Mesendoderm (in vitro differentiated cells): ENCODE data around the gene RNF123.

Experiments used
- DNase-seq: peaks from one replicate; pipeline ENCODE4 v3.0.0; 2013
- H2AK5ac ChIP-seq: 2 replicates; pipeline ENCODE4 v1.6.1; 2013; ENCODE audit warnings: low read length, inconsistent platforms
- H2BK120ac ChIP-seq: 2 replicates; pipeline ENCODE4 v1.6.1; 2013; ENCODE audit warnings: low read depth, mild to moderate bottlenecking, low read length, moderate library complexity, mixed read lengths
- H2BK15ac ChIP-seq: replicated peaks from 2 replicates; pipeline ENCODE4 v1.6.1; 2013; ENCODE audit warnings: low read depth, mild to moderate bottlenecking, moderate library complexity
- H2BK5ac ChIP-seq: 2 replicates; pipeline ENCODE4 v1.6.1; 2013; ENCODE audit warnings: low read length, inconsistent platforms
- H3K18ac ChIP-seq: 2 replicates; pipeline ENCODE4 v1.6.1; 2013; ENCODE audit warnings: mild to moderate bottlenecking, low read length, mixed read lengths
- H3K23ac ChIP-seq: one replicate; pipeline ENCODE4 v1.6.1; 2013; ENCODE audit warnings: low read length
- H3K27ac ChIP-seq: 2 replicates; pipeline ENCODE4 v1.5.1; 2013; ENCODE audit warnings: low read depth, mild to moderate bottlenecking, inconsistent platforms, low read length, moderate library complexity
- H3K27me3 ChIP-seq: 2 replicates; pipeline ENCODE4 v1.6.1; 2013; ENCODE audit warnings: low read length, control low read depth, mild to moderate bottlenecking, inconsistent platforms; ENCODE audit not compliant: insufficient read depth, poor library complexity
- H3K36me3 ChIP-seq: 2 replicates; pipeline ENCODE4 v1.6.1; 2013; ENCODE audit warnings: low read length, inconsistent platforms; ENCODE audit not compliant: control insufficient read depth, insufficient read depth
- H3K4ac ChIP-seq: one replicate; pipeline ENCODE4 v1.6.1; 2013; ENCODE audit warnings: low read depth, mild to moderate bottlenecking, low read length, moderate library complexity
- H3K4me1 ChIP-seq: 2 replicates; pipeline ENCODE4 v1.6.1; 2013; ENCODE audit warnings: low read depth, low read length, inconsistent platforms; ENCODE audit not compliant: control insufficient read depth
- H3K4me2 ChIP-seq: 2 replicates; pipeline ENCODE4 v1.6.1; 2013; ENCODE audit warnings: low read length
- H3K4me3 ChIP-seq: 2 replicates; pipeline ENCODE4 v1.5.1; 2013; ENCODE audit warnings: mild to moderate bottlenecking, low read length
- H3K56ac ChIP-seq: one replicate; pipeline ENCODE4 v1.6.1; 2013; ENCODE audit warnings: low read length
- H3K79me1 ChIP-seq: 2 replicates; pipeline ENCODE4 v1.6.1; 2013; ENCODE audit warnings: low read length, inconsistent platforms
- H3K79me2 ChIP-seq: 2 replicates; pipeline ENCODE4 v1.6.1; 2013; ENCODE audit warnings: mild to moderate bottlenecking, low read length; ENCODE audit not compliant: control insufficient read depth, insufficient read depth
- H3K9ac ChIP-seq: 2 replicates; pipeline ENCODE4 v1.6.1; 2013; ENCODE audit warnings: low read length, inconsistent platforms
- H4K5ac ChIP-seq: one replicate; pipeline ENCODE4 v1.6.1; 2013; ENCODE audit warnings: low read length
- H4K8ac ChIP-seq: one replicate; pipeline ENCODE4 v1.6.1; 2013; ENCODE audit warnings: low read depth, mild to moderate bottlenecking, control low read depth, low read length, moderate library complexity
- WGBS: extraction: QIAGEN DNeasy Blood & Tissue Kit; methylation state at CpG from one replicate; pipeline ENCODE4 v1.1.7; 2013; ENCODE audit warnings: low lambda C conversion rate, missing lambda C conversion rate; ENCODE audit not compliant: insufficient coverage; ENCODE audit errors: extremely low coverage; 5-methylcytosine and 5-hydroxymethylcytosine counted together

RNF123 gene

DNA sequence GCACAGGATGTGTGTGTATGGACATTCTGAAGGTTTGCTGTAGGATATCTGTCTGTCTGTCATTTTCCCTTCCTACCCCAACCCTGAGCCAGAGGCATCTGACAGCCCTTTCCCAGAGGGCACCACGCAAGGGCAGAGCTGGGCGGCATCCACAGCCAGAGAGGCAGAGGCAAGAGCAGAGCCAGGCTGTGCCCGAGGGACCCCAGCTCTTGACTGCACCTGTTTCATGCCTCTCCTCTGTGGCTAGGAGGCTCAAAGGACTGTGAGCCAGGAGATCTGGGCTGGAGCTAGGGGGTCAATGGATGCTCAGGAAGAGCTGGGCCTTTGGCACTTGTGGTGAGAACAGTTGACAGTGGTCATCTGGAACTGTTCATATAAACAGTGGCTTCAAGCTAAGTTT is 20.0 kb upstream of the RNF123 start:
- Histone ChIP-seq H4K8ac (no peak overlapping the region), H2BK5ac (no peak overlapping the region), H3K18ac (no peak overlapping the region), H3K23ac (no peak overlapping the region), H4K5ac (no peak overlapping the region), H3K56ac (no peak overlapping the region), H3K4me2 (no peak overlapping the region), H3K79me1 (peaks cover 4% of the 10 kb centered on the region), H3K27ac (no peak overlapping the region), H2AK5ac (no peak overlapping the region), H3K9ac (no peak overlapping the region), H3K79me2 (peaks cover 3% of the 10 kb centered on the region), H2BK120ac (no peak overlapping the region), H3K27me3 (no peaks in the 10 kb centered on the region), H3K4me3 (no peak overlapping the region), H3K36me3 (no peaks in the 10 kb centered on the region), H2BK15ac (no peak overlapping the region), H3K4ac (no peak overlapping the region), H3K4me1 (peaks cover 2% of the 10 kb centered on the region)
- no peak for DNase-seq
- no CpG with 5 or more reads among the region's 3 CpGs for WGBS

GRCh38 chr3:49670940-49671290 is 18.4 kb upstream of the RNF123 start:
- no peak overlapping the region for H3K4ac ChIP-seq
- DNase-seq = no peak
- peaks cover 1% of the 10 kb centered on the region for H3K36me3 ChIP-seq
- H3K4me2 ChIP-seq = no peak overlapping the region
- H3K18ac ChIP-seq = no peak overlapping the region
- no peak overlapping the region for H3K9ac ChIP-seq
- no peak overlapping the region for H3K23ac ChIP-seq
- H3K79me2 ChIP-seq = peaks cover 10% of the 10 kb centered on the region
- peaks cover 6% of the 10 kb centered on the region for H3K4me1 ChIP-seq
- H4K8ac ChIP-seq = no peak overlapping the region
- no peak overlapping the region for H2BK15ac ChIP-seq
- H2BK5ac ChIP-seq = no peak overlapping the region
- no peak overlapping the region for H2AK5ac ChIP-seq
- H3K79me1 ChIP-seq = peaks cover 15% of the 10 kb centered on the region
- no peak overlapping the region for H2BK120ac ChIP-seq
- no peaks in the 10 kb centered on the region for H3K27me3 ChIP-seq
- no peak overlapping the region for H3K56ac ChIP-seq
- no peak overlapping the region for H3K27ac ChIP-seq
- no peak overlapping the region for H4K5ac ChIP-seq
- no peak overlapping the region for H3K4me3 ChIP-seq
- WGBS = no CpG with 5 or more reads among the region's 6 CpGs

DNA sequence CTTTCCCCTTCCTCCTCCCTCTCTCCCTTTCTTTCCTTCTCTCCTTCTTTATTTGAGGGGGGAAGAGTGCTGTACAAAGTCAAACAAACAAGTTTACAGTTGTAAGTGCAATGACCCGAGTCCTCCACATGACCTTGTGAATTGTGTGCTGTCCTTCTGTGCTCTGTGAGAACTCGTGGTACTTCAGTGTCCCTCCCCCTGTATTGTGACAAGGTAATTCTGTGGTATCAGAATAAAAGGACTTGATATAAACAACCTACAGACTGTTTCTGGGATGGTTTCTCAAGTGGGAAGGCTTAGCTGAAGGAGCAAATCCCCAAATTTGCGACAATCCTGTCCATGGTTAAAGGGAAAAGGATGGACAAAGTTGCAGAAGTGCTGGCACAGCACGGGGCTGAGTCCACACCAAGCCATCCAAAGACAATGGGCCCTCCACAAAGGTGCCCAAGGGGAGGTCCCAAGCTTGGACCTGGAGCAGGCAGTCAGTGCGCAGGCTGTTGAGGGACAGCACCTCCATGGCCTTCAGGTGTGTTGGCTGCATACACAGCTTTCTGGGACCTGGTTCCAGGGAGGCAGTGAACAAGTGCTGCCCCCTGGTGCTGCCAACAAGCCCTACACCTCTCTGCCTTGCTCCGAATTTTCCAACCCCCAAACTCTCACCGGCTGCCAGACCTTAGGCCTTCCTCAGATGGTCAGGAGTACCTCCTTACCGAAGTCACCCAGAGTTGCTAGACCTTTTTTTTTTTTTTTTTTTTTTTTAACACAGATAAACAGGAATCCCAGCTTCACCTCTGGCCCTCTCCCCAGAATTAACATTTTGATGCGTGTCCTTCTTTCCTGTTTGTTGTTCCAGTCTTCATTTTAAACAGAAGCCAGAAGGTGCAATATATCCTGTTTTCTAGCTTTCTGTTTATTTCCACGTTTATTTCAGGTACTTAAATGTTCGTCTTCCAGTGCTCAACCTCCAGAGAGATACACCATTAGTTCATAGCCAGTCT is 17.8 kb upstream of the RNF123 start:
- no CpG with 5 or more reads among the region's 11 CpGs for WGBS
- peak; percentile 87 for DNase-seq
- Histone ChIP-seq H3K27ac (no peak overlapping the region), H3K27me3 (no peaks in the 10 kb centered on the region), H4K8ac (no peak overlapping the region), H3K79me2 (peaks cover 10% of the 10 kb centered on the region), H3K79me1 (peaks cover 17% of the 10 kb centered on the region), H2AK5ac (no peak overlapping the region), H3K23ac (no peak overlapping the region), H4K5ac (no peak overlapping the region), H3K56ac (no peak overlapping the region), H2BK120ac (no peak overlapping the region), H3K4me2 (no peak overlapping the region), H3K4me1 (peaks cover 6% of the 10 kb centered on the region), H3K4me3 (no peak overlapping the region), H2BK15ac (no peak overlapping the region), H3K36me3 (peaks cover 3% of the 10 kb centered on the region), H2BK5ac (no peak overlapping the region), H3K9ac (peak overlapping the region; percentile 33), H3K18ac (no peak overlapping the region), H3K4ac (no peak overlapping the region)

DNA sequence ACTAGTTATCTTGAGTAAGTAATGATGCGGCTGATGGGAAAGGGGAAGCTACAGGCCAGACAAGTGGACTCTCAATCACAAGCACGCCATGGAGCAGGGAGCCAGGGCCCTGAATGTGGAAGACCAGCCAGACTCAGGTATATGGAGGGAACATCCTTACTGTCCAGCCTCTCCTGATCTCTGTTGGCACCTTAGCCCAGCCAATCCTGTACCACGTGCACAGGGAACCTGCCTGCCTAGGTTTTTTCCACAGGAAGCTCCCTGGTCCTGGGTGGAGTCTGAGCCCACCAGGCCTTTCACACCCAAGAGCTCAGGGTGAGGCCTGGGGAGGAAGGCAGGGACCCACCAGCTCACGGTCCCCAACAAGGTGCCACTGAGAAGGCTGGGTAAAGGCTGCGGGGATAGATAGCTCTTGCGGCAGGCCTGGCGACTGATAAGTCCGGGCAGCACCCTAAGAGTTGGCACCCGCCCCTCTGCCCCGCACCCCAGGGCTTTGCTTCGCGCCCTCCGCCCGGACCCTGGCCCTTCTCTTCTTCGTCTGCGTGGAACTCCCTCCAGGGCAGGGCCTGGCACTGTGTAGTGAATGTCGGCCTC is 16.1 kb upstream of the RNF123 start:
- Histone ChIP-seq H3K4ac (peak overlapping the region; percentile 61), H3K56ac (peak overlapping the region; percentile 92), H4K8ac (peak overlapping the region; percentile 78), H3K4me3 (peak overlapping the region; percentile 75), H3K79me1 (peaks cover 17% of the 10 kb centered on the region), H2BK120ac (no peak overlapping the region), H3K4me1 (peaks cover 6% of the 10 kb centered on the region), H4K5ac (no peak overlapping the region), H3K36me3 (peaks cover 4% of the 10 kb centered on the region), H2BK15ac (no peak overlapping the region), H3K4me2 (peak overlapping the region; percentile 51), H3K79me2 (peaks cover 10% of the 10 kb centered on the region), H3K23ac (no peak overlapping the region), H2AK5ac (peak overlapping the region; percentile 3), H3K18ac (peak overlapping the region; percentile 69), H3K27ac (peak overlapping the region; percentile 91), H3K9ac (peak overlapping the region; percentile 89), H2BK5ac (peak overlapping the region; percentile 45), H3K27me3 (no peaks in the 10 kb centered on the region)
- no CpG with 5 or more reads among the region's 17 CpGs for WGBS
- DNase-seq = peak; percentile 51

- Histone ChIP-seq H3K79me1 (peaks cover 17% of the 10 kb centered on the region), H3K4me3 (peak within 1 kb of the TSS; percentile 96), H2BK5ac (peak within 1 kb of the TSS; percentile 45), H4K5ac (no peak within 1 kb of the TSS), H3K36me3 (peaks cover 6% of the 10 kb centered on the region), H3K27me3 (no peaks in the 10 kb centered on the region), H3K56ac (peak within 1 kb of the TSS; percentile 98), H2AK5ac (peak within 1 kb of the TSS; percentile 3), H2BK120ac (no peak within 1 kb of the TSS), H3K4me2 (peak within 1 kb of the TSS; percentile 86), H3K18ac (peak within 1 kb of the TSS; percentile 69), H3K79me2 (peaks cover 10% of the 10 kb centered on the region), H3K9ac (peak within 1 kb of the TSS; percentile 94), H3K4me1 (peaks cover 6% of the 10 kb centered on the region), H3K23ac (no peak within 1 kb of the TSS), H2BK15ac (no peak within 1 kb of the TSS), H3K27ac (peak within 1 kb of the TSS; percentile 91), H3K4ac (peak within 1 kb of the TSS; percentile 61), H4K8ac (peak within 1 kb of the TSS; percentile 78)
- peak; percentile 98 for DNase-seq
- WGBS = no CpG with 5 or more reads among the region's 71 CpGs
These were observed 15.5 kb upstream of the RNF123 start, which contains the start of gene APEH for GRCh38 chr3:49673715-49674496. Gene APEH, plus strand, starts transcription at chr3:49674351. Its CDS starts 51 bp downstream, at chr3:49674402.
